NOMO-1 (cell line): ENCODE measurements around the gene S100A6.
"Not testable (repeated sequence)": the region's sequence is repeated elsewhere in the genome, so short reads cannot be mapped to it uniquely, and the experiment has no call there.

Experiments
- DNase-seq, 2 experiments: peaks; one replicate each; lab custom pipeline; 2025; ENCODE audit not compliant: unreplicated experiment in 2 of 2; lab: John Stamatoyannopoulos, UW

The S100A6 gene

DNA sequence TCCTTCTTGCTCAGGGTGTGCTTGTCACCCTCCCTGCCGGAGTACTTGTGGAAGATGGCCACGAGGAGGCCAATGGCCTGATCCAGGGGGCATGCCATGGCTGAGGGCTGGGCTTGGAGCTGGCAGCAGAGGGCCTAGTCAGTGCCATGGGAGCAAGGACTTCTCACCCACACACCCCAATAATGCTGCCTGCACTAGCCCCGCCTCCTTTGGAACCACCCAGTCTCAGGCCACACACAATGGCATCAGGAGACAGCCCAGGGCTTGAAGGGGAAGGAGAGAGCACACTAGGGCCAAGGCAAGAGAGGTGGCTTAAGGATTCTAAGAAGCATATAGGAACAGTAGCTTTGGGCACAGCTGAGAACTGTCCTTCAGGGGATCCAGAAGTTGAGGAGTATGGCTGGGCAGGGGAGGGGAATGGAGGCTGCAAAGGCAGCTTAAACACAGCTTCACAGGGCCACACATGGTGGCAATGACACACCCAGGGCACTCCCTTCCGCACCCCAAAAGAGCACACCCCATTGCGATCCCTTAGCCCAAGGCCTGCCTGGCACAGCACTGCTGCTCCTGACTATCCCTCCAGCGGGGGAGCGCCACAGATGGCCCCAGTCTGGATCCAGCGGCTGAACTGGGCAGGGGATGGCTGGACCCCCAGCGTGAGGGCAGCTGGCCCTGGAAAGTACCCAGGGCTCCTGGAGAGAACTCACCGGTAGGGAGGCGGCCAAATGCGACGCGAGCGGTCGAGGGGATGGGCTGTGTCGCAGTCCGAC lies at the start of gene S100A6:
Gene S100A6, minus strand, starts transcription at position 750 of the 770 bp plus-strand sequence. Its CDS starts 652 bp downstream, at position 98.
- peak in 1 of 2 experiments; percentile 34 for DNase-seq

DNA sequence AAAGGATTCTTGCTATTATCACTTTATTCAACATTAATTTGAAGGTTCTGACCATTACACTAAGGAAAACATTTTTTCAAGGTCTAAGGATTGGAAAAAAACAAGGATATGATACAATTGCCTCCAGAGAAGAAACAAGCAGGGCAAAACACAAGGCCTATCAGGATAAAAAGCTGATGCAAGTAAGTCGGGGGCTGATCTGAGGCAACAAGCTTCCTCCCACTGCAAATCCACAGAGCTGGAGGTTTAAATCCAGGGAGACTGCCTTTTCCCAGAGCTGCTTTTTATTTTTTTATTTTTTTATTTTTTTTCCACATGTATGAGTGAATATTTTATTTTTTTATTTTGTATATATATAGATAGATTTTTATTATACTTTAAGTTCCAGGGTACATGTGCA lies 49.2 kb upstream of the S100A6 start:
- DNase-seq: no peak

DNA sequence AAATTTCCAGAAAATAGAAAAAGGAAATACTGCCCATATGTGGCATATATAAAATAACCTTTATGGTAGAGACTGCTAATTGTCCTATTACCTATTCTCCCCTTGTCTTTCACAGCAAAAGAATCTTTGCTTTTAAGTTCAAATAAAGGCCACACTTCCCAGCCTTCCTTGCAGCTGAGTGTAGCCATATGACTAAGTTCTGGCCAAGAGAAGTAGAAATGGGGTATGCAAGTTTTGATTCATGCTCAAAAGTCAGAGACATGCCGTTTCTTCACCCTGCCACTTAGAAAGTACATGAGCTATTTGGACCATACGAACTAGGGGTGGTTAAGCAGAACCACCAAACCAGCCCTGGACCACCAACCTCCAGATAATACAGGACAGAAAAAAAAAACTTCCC lies 48.2 kb upstream of the S100A6 start:
- no peak for DNase-seq

GRCh38 chr1:153583514-153583913 lies 47.7 kb upstream of the S100A6 start:
- DNase-seq: not testable (repeated sequence)

DNA sequence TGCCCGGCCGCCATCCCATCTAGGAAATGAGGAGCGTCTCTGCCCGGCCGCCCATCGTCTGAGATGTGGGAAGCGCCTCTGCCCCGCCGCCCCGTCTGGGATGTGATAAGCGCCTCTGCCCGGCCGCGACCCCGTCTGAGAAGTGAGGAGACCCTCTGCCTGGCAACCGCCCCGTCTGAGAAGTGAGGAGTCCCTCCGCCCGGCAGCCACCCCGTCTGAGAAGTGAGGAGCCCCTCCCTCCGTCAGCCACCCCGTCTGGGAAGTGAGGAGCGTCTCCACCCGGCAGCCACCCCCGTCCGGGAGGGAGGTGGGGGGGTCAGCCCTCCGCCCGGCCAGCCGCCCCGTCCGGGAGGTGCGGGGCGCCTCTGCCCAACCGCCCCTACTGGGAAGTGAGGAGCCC lies 47.0 kb upstream of the S100A6 start:
- DNase-seq: not testable (repeated sequence)

- no peak for DNase-seq
Observed at GRCh38 chr1:153578936-153579335, 43.1 kb upstream of the S100A6 start.

DNA sequence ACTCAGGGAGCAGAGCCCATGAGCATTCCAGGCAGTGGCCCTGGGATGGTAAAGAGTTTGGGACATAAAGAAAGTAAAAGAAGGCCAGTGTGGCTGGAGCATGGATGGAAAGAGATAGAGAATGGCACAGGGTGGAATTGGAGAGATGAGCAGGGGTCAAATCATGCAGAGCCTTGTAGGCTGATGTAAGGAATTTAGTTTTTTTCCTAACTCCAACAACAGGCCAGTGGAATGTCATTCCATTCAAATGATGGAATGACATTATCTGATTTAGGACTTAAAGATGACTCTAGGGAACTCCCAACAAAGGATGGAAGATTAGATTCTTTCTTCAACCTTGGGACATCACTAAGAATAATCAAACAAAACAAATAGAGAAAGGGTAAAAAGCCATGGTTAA lies 42.7 kb upstream of the S100A6 start:
- no peak for DNase-seq

DNA sequence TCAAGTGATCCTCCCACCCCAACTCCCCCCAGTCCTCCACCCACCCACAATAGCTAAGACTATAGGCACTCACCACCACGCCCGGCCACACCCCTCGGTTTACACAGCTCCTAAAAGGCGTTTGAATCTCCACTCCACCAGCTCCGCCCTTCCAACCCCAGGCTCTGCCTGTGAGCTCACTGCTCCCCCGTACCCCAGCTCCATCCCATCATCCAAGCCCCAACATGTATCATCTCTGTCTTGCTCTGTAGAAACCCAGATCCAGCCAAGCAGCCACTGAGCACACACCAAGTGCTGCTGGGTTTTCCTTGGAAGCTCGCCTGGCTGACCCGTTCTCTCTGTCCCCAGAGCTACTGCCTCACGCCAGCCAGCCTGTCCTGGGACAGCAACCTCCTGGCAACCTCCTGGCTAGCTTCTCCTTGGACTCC lies 41.8 kb upstream of the S100A6 start:
- no peak for DNase-seq

DNA sequence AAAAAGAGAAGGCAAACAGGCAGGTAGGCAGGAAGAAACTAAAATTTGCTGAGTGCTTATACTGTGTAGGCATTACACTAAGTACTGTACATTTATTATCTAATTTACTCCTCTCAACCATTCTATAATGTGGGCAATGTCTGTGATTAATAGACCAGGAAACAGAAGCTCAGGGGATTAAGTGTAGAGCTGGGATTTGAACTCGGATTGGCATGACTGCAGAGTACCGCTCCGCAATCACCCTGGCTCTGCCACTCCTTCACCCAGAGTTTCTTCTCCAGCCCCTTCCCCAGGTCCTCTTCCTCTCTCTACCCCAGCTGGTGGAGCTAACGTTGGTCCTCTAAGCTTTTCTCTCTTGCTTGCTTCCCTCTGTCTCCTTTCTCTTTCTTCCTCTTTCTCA lies 41.3 kb upstream of the S100A6 start:
- DNase-seq: peak in 1 of 2 experiments; percentile 52

DNA sequence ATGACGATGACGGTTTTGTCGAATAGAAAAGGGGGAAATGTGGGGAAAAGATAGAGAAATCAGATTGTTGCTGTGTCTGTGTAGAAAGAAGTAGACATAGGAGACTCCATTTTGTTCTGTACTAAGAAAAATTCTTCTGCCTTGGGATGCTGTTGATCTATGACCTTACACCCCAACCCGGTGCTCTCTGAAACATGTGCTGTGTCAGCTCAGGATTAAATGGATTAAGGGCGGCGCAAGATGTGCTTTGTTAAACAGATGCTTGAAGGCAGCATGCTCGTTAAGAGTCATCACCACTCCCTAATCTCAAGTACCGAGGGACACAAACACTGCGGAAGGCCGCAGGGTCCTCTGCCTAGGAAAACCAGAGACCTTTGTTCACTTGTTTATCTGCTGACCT lies 39.7 kb upstream of the S100A6 start:
- DNase-seq: not testable (repeated sequence)

- DNase-seq: not testable (repeated sequence)
Observed at GRCh38 chr1:153575081-153575491, 39.3 kb upstream of the S100A6 start.

DNA sequence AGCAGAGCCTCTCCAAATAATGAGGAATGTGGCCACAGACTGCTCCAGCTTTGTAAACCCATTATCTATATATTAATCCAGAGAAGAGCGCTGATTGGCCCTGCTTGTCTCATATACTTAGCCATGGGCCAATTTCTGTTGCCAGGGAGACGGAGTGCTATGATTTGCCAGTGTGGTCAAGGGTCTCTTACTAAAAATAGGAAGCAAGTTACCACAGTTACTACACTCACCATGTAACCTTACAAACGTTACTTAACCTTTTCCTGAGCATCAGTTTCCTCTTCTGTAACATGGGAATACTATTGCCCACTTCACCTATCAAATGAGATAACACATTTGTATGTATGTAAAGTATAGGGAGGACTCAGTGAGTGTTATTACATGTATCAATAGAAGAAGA lies 37.6 kb upstream of the S100A6 start:
- DNase-seq: peak; percentile 53 to 81

DNA sequence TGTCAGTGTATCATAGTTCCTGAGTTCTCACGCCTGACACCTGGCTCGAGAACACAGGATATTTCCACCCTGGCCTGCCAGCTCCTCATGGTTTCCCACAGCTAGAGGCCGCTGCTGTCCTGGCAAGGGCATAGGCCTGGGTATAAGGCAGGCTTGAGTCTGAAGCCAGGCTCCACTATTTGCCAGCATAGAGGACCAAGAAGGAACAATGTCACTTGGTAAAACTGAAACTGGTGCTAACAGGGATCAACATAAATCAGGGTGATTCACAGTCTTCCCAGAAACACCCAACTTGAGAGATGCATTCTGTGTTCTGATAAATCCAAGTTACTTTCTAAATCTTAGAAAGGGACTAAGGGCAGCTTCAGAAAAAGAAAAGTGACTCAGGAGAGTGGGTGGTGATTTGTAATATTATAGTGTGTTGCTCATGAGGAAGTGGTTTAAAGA lies 36.8 kb upstream of the S100A6 start:
- peak; percentile 59 to 87 for DNase-seq

GRCh38 chr1:153571706-153572105 lies 35.9 kb upstream of the S100A6 start:
- DNase-seq: no peak

GRCh38 chr1:153570874-153571273 lies 35.1 kb upstream of the S100A6 start:
- DNase-seq: no peak

GRCh38 chr1:153569465-153569864 lies 33.7 kb upstream of the S100A6 start:
- no peak for DNase-seq

- peak; percentile 79 to 81 for DNase-seq
Observed at GRCh38 chr1:153568367-153569099, 32.7 kb upstream of the S100A6 start.

GRCh38 chr1:153567621-153568366 lies 32.0 kb upstream of the S100A6 start:
- no peak for DNase-seq

GRCh38 chr1:153566414-153567371 lies 30.9 kb upstream of the S100A6 start:
- peak; percentile 93 to 98 for DNase-seq
